Progenitor cell of endocrine pancreas (in vitro differentiated cells): Measurements from ENCODE around the gene RCAN2. TPM values are rescaled to one million over a fixed set of nuclear protein-coding genes. Genes with fewer than 3 reads are reported as not detected.

ENCODE experiments used
- DNase-seq: peaks from one replicate; pipeline ENCODE4 v3.0.0; 2021; ENCODE audit warnings: low spot score; ENCODE audit not compliant: unreplicated experiment
- H3K27ac Mint-ChIP-seq: 2 replicates; pipeline ENCODE4 v1.8.0; 2021; ENCODE audit warnings: mild to moderate bottlenecking, moderate library complexity, mixed read lengths
- H3K27me3 Mint-ChIP-seq: 2 replicates; pipeline ENCODE4 v1.8.0; 2021; ENCODE audit warnings: mixed read lengths
- H3K36me3 Mint-ChIP-seq: 2 replicates; pipeline ENCODE4 v1.8.0; 2022; ENCODE audit warnings: mixed read lengths; ENCODE audit not compliant: insufficient read depth
- H3K4me1 Mint-ChIP-seq: 2 replicates; pipeline ENCODE4 v1.8.0; 2021; ENCODE audit warnings: low read depth, mixed read lengths
- H3K4me3 Mint-ChIP-seq: 2 replicates; pipeline ENCODE4 v1.8.0; 2021; ENCODE audit warnings: low read depth, mild to moderate bottlenecking, moderate library complexity, mixed read lengths
- H3K9me3 Mint-ChIP-seq: 2 replicates; pipeline ENCODE4 v1.8.0; 2021; ENCODE audit warnings: low read depth, mixed read lengths
- total RNA-seq: library from RNA; stranded (reverse); gene quantifications from 2 replicates; pipeline ENCODE4 v1.2.1, GENCODE V29; 2021
- TF ChIP-seq, protein P1 (sequence below): fragments of 200-600 bp; sonication (generic); IDR thresholded peaks from one replicate; pipeline ENCODE4 v1.5.0; 2021; ENCODE audit warnings: antibody characterized with exemption, mild to moderate bottlenecking; ENCODE audit not compliant: unreplicated experiment

Gene RCAN2
- total RNA-seq, 1 donor from 2014 or later = 23.3 TPM

DNA sequence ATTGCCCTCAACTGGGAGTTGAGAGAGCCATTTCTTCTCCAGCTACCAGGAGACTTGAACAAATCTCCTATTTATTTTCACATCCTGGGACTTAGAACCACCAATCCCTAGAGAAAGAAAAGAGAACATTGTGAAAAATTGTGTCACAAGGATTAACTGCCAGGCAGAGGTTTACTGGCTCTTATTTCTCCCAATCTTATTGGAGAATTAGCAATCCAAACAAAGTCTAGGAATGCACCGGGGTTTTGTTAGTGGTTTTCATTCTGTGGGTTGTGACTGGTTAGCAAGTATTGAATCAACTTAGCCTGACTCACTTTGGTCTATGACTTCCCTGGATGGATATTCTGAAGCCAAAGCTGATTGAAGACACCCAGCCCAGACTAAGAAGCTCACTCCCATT, 299.3 kb downstream of the RCAN2 start:
- Mint-ChIP-seq H3K9me3 (no peaks in the 10 kb centered on the region), H3K4me3 (no peak overlapping the region), H3K4me1 (no peaks in the 10 kb centered on the region), H3K27me3 (no peaks in the 10 kb centered on the region), H3K36me3 (no peaks in the 10 kb centered on the region), H3K27ac (no peak overlapping the region)
- no peak for DNase-seq
- TF ChIP-seq, protein P1, sequence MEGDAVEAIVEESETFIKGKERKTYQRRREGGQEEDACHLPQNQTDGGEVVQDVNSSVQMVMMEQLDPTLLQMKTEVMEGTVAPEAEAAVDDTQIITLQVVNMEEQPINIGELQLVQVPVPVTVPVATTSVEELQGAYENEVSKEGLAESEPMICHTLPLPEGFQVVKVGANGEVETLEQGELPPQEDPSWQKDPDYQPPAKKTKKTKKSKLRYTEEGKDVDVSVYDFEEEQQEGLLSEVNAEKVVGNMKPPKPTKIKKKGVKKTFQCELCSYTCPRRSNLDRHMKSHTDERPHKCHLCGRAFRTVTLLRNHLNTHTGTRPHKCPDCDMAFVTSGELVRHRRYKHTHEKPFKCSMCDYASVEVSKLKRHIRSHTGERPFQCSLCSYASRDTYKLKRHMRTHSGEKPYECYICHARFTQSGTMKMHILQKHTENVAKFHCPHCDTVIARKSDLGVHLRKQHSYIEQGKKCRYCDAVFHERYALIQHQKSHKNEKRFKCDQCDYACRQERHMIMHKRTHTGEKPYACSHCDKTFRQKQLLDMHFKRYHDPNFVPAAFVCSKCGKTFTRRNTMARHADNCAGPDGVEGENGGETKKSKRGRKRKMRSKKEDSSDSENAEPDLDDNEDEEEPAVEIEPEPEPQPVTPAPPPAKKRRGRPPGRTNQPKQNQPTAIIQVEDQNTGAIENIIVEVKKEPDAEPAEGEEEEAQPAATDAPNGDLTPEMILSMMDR = no peak

DNA sequence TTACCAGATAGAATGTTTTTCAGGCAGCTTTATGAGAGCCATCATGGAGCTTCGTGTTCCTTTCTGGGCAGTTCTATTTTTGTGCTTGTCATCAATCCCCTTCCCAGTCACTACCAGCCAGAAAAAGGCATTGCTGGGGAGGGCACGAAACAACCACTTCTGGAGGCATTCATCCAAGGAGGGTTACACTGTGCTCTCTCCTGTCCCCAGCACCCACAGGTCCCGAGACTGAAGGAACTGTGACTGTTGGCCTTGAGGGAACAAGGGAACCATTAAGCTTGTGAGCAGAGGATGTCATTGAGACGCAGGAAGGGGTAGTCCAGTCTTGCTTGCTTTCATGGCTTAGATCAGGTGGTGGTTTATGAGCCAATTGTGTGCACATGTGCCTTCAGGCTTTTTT, 300.4 kb downstream of the RCAN2 start:
- Mint-ChIP-seq H3K27me3 (no peaks in the 10 kb centered on the region), H3K4me3 (no peak overlapping the region), H3K36me3 (no peaks in the 10 kb centered on the region), H3K27ac (no peak overlapping the region), H3K4me1 (peaks cover 4% of the 10 kb centered on the region), H3K9me3 (no peaks in the 10 kb centered on the region)
- DNase-seq = no peak
- TF ChIP-seq, protein P1 = no peak

DNA sequence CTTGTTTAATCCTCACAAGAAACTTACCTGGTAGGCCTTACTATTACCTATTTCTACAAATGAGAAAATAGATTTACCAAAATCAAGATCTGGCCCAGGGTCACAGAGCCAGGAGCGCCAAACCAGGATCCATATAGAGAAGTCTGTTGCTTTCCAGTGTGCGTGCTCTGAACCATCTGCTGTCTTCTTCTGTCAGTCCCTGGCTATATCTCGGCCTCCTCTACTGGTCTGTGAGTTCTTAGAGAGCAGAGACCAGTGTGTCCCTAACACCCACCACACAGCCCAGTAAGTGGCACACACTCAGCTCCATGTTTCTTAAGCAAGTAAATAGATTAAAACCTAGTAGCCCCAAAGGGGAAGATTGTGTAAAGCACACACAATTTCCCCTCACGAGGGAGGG, 301.5 kb downstream of the RCAN2 start:
- H3K27me3 Mint-ChIP-seq = no peaks in the 10 kb centered on the region
- no peak overlapping the region for H3K27ac Mint-ChIP-seq

DNA sequence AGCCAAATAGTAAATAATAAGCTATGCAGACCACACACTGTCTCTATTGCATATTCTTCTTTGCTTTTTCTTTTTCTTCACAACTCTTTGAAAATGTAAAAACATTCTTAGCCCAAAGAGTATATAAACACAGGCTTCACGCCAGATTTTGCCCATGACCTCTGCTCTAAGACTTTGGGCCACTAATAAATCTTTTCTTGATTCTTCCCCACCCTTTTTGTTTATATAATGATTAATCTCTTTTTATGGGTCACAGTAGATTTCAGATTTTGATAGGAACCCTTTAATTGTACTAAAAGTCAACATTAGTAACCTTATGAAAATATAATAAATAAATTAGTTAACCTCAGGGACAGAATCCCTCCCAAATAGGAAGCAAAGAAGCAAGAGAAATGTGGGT, 304.7 kb downstream of the RCAN2 start:
- Mint-ChIP-seq H3K27me3 (peaks cover 5% of the 10 kb centered on the region), H3K9me3 (no peaks in the 10 kb centered on the region), H3K27ac (no peak overlapping the region)

More for the DNA sequence above, 301.5 kb downstream of the RCAN2 start:
- H3K4me3 Mint-ChIP-seq = no peak overlapping the region
- H3K9me3 Mint-ChIP-seq = no peaks in the 10 kb centered on the region
- DNase-seq = no peak
- H3K4me1 Mint-ChIP-seq = peaks cover 4% of the 10 kb centered on the region
- H3K36me3 Mint-ChIP-seq = no peaks in the 10 kb centered on the region
- TF ChIP-seq, protein P1 = no peak

DNA sequence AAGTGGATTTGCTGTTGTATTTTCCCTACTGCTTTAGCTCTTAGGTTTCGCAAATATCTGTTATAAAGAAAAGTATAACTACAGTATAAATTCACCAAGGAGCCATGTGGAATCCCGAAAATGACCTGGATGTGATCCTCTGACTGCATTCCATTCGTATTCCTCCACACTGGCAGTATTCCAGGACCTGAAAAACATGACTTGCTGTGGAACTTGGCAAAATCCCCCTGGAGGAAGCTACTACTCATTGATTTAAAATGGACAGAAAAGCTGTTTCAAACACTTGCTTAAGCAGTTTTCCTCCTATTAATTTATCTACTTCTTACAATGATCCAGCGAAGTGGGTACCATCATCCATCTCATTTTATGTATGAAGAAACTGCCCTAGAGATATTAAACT, 307.1 kb downstream of the RCAN2 start:
- no peak for DNase-seq
- H3K9me3 Mint-ChIP-seq = no peaks in the 10 kb centered on the region
- no peak overlapping the region for H3K27ac Mint-ChIP-seq
- TF ChIP-seq, protein P1 = no peak
- H3K36me3 Mint-ChIP-seq = no peaks in the 10 kb centered on the region
- no peak overlapping the region for H3K4me3 Mint-ChIP-seq
- peaks cover 9% of the 10 kb centered on the region for H3K27me3 Mint-ChIP-seq
- H3K4me1 Mint-ChIP-seq = peaks cover 4% of the 10 kb centered on the region

More for the DNA sequence above, 304.7 kb downstream of the RCAN2 start:
- Mint-ChIP-seq H3K36me3 (no peaks in the 10 kb centered on the region), H3K4me1 (peaks cover 4% of the 10 kb centered on the region), H3K4me3 (no peak overlapping the region)
- DNase-seq = no peak
- TF ChIP-seq, protein P1 = no peak
